ENCODE results near the gene ATAD1. TPM values are rescaled to one million over a fixed set of nuclear protein-coding genes. Genes with fewer than 3 reads are reported as not detected.
A peak's percentile ranks its signal among the peaks of the same experiment; 100 is the strongest.

The ATAD1 gene
- total and polyA plus RNA-seq, 2 of the 8 experiments (the other 6 are each of a cell fraction or from before 2014, with no cell fraction given): 8.9 to 35.3 TPM

GRCh38 chr10:87817609-87818504, at the start of gene ATAD1 (continued):
- TF ChIP-seq TAF1 (IDR thresholded peaks at IDR 0.05; ENCODE audit: low read depth, low read length): peak; percentile 61

Measured in H1 (cell line).